A549 treated with Mapracorat at 1 μM for 4 hours (cell line): ENCODE results near the gene CSPG4. TPM values are rescaled to one million over a fixed set of nuclear protein-coding genes. Genes with fewer than 3 reads are reported as not detected.

Experiments
- total RNA-seq: library from RNA; stranded (reverse); fragments of 200-300 nt; extraction: Qiagen RNA extraction; gene quantifications from 5 replicates; pipeline ENCODE4 v1.2.3, GENCODE V29; 2022

The CSPG4 gene, protein sequence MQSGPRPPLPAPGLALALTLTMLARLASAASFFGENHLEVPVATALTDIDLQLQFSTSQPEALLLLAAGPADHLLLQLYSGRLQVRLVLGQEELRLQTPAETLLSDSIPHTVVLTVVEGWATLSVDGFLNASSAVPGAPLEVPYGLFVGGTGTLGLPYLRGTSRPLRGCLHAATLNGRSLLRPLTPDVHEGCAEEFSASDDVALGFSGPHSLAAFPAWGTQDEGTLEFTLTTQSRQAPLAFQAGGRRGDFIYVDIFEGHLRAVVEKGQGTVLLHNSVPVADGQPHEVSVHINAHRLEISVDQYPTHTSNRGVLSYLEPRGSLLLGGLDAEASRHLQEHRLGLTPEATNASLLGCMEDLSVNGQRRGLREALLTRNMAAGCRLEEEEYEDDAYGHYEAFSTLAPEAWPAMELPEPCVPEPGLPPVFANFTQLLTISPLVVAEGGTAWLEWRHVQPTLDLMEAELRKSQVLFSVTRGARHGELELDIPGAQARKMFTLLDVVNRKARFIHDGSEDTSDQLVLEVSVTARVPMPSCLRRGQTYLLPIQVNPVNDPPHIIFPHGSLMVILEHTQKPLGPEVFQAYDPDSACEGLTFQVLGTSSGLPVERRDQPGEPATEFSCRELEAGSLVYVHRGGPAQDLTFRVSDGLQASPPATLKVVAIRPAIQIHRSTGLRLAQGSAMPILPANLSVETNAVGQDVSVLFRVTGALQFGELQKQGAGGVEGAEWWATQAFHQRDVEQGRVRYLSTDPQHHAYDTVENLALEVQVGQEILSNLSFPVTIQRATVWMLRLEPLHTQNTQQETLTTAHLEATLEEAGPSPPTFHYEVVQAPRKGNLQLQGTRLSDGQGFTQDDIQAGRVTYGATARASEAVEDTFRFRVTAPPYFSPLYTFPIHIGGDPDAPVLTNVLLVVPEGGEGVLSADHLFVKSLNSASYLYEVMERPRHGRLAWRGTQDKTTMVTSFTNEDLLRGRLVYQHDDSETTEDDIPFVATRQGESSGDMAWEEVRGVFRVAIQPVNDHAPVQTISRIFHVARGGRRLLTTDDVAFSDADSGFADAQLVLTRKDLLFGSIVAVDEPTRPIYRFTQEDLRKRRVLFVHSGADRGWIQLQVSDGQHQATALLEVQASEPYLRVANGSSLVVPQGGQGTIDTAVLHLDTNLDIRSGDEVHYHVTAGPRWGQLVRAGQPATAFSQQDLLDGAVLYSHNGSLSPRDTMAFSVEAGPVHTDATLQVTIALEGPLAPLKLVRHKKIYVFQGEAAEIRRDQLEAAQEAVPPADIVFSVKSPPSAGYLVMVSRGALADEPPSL (N-terminal part only)
- 0.06 to 0.13 TPM (median 0.10 TPM) in 5 replicates for total RNA-seq

DNA sequence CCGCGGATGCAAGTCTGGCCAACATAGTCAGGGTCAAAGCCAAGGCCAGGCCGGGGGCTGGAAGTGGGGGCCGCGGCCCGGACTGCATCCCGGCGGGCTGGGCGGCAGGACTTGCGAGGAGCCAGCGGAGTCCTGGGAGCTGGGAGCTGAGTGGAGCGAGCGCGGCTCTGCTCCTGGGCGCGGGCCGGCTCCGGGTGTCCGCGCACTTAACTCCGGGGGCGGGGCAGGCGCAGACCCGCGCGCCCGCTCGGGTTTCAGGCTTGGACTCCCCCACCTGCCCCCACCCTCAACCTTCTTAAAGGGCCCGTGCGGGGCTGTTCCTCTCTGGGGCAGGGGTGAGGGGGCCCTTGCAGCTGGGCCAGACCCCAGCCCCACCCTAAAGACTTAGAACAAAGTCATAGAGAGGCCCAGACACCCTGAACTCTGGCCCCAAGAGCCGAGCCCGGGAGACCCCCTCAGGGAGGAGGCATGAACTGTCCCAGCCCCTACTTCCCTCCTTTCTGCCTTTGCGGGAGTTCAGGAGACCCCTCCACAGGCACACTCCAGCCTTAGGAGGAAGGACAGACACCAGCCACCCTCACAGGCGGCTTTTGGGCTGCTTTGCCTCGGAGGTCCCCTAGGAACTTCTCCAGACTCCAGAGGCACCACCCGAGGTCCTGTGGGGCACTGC, at the start of gene CSPG4:
Gene CSPG4, minus strand, starts transcription at position 181 of the 670 bp plus-strand sequence. Its CDS starts 93 bp downstream, at position 88.

DNA sequence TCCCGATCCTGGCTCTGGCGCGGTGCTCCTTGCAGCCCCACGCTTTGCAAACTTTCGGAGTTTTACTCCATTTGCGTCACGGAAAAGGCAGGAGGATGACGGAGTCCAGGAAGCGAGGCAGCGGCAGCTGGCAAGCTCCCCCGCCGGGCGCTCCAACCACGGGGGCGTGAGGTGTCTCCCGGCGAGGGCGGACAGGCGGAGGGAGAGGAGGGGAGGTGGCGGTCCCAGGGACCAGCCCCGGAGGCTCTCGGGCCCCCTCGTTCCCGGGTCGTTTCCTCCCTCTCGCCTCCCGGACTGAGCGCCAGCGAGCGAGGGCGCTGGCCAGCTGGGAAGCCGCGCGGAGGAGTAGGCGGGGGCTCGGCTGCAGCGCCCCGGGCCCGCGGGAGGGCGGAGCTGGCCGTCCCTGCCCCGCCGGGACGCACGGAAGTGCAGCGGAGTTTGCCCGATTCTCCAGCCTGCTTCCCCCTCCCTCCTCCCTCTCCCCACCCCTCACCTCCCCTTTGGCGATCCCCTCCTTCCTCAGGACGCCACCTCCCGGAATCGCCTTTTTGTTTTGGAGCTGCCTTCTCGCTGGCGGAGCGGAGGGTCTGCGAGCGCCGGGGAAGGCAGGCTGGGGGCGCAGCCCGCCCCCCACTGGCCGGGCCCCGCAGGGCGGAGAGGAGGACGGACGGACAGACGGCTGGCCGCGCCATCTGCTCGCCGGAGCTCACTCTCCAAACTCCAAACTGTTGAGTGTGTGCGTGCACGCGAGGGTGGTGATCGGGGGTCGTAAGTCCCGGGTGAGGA, 65.1 kb downstream of the CSPG4 start, which contains the start of gene SNX33:
Gene SNX33, plus strand, starts transcription at position 543 of the 786 bp plus-strand sequence. CDS start 1,191 bp downstream, outside the sequence.

DNA sequence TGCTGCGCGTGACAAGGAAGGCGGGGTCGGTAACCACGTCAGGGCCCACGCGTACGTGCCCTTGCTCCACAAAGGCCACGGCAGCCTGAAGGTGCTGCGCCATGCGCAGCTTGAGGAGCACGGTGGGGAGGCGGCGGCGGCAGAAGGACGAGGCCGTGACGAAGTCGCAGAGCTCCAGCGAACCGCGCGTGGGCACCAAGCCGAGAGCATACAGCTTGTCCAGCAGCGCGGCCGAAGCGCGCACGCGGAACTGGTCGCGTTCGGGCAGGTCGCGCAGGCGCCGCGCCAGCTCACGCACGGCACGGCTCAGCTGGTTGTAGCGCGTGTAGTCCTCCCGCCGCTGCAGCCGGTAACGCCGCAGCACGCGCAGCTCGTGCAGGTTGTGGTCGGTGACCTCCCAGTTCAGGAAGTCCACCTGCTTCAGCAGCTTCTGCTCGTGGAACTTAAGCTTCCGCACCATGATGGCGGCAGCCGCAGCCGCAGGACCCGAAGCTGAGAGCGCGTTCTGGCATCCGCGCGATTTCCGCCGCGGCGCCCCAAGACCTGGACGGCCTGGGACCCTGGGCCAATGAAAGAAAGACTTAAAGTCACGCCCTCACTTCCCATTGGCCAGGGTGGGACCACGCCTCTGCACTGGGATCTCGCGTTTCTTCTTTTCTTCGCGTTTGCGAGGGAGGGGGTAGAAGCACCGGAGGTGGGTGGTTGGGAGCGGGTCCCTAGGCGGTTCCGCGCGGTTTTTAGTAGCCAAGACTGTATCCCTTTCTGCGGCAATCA, 72.8 kb downstream of the CSPG4 start, which contains the start of gene IMP3:
Gene IMP3, minus strand, starts transcription at position 516 of the 774 bp plus-strand sequence. Its CDS starts 56 bp downstream, at position 460.

DNA sequence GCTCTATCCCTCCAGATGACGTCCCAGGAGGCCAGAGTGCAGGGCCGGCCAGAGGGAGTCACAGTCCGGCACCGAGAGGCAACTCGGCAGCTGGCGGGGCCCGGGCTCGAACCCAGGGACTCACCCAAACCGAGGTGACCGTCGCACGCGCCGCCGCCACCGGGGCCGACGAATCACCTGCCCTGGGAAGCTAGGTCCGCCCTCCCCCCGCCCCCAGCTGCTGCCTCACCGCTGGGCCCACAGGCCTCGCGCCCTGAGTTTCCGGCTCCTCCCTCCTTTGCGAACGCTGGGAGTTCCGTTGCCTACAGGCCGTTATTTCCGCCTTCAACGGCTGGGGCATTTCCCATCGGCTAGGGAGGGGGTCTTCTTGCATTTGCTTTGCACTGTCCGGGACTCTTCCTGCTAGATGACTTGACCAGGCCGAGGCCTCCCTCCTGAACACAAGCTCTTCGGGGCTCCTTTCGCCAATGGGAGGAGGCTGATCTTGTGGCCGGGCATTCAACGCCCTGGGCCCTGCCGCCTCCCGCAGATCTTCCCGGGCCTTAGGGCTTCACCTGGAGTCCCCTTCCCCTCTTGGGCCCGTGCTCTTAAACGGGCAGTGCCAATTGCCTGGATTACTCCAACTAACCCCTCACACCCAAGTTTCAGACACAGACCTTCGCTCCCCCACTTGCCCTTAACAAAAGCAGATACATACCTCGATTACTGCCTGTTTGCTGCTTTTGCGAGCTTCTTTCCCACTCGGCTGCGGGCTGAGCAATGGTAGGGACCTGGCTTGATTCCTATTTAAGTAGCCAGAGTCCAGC, 86.9 kb downstream of the CSPG4 start, which contains the start of gene SNUPN:
Gene SNUPN, minus strand, starts transcription at position 184 of the 806 bp plus-strand sequence. CDS start 4,674 bp downstream, outside the sequence.

Other genes with a start within 250 kb of the CSPG4 start
- gene PTPN9, start 133.5 kb downstream of the CSPG4 start, total RNA-seq, result 37.1 to 48.0 TPM (median 46.5 TPM) in 5 replicates
- 29.8 to 32.4 TPM (median 31.3 TPM) in 5 replicates for gene SNUPN, start 87.1 kb downstream of the CSPG4 start, total RNA-seq
- gene IMP3, start 72.6 kb downstream of the CSPG4 start, total RNA-seq, result 87.7 to 129 TPM (median 117 TPM) in 5 replicates
- 11.4 to 15.8 TPM (median 14.5 TPM) in 5 replicates for gene SNX33, start 64.9 kb downstream of the CSPG4 start, total RNA-seq
- 35.4 to 44.2 TPM (median 40.0 TPM) in 5 replicates for gene UBE2Q2, start 130.6 kb upstream of the CSPG4 start, total RNA-seq
- 66.0 to 84.9 TPM (median 74.4 TPM) in 5 replicates for gene FBXO22, start 191.0 kb upstream of the CSPG4 start, total RNA-seq